ENCODE data around the gene HMGXB3. TPM values are rescaled to one million over a fixed set of nuclear protein-coding genes. Genes with fewer than 3 reads are reported as not detected.

The HMGXB3 gene
- total and polyA plus RNA-seq, 2 experiments from 2014 or later, result 16.7 to 51.0 TPM

GRCh38 chr5:149999359-149999758 lies 1.2 kb upstream of the HMGXB3 start:
- Histone ChIP-seq H3K9me3 (ENCODE audit: low read depth) (no peaks in the 10 kb centered on the region), H3K4me1 (ENCODE audit: low read depth) (peaks cover 4% of the 10 kb centered on the region), H3K36me3 (no peaks in the 10 kb centered on the region), H3K27ac (peak overlapping the region; percentile 91), H3K4me3 (peak overlapping the region; percentile 80), H3K27me3 (no peaks in the 10 kb centered on the region)
- TF ChIP-seq, protein P1, sequence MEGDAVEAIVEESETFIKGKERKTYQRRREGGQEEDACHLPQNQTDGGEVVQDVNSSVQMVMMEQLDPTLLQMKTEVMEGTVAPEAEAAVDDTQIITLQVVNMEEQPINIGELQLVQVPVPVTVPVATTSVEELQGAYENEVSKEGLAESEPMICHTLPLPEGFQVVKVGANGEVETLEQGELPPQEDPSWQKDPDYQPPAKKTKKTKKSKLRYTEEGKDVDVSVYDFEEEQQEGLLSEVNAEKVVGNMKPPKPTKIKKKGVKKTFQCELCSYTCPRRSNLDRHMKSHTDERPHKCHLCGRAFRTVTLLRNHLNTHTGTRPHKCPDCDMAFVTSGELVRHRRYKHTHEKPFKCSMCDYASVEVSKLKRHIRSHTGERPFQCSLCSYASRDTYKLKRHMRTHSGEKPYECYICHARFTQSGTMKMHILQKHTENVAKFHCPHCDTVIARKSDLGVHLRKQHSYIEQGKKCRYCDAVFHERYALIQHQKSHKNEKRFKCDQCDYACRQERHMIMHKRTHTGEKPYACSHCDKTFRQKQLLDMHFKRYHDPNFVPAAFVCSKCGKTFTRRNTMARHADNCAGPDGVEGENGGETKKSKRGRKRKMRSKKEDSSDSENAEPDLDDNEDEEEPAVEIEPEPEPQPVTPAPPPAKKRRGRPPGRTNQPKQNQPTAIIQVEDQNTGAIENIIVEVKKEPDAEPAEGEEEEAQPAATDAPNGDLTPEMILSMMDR (IDR thresholded peaks at IDR 0.05; ENCODE audit: low read depth, low read length), result no peak
- no peak for DNase-seq (ENCODE audit: low read depth in 1 of 2, low spot score in 1 of 2)

GRCh38 chr5:149999866-150000255 lies 678 bp upstream of the HMGXB3 start:
- Histone ChIP-seq H3K4me3 (peak overlapping the region; percentile 80), H3K9me3 (ENCODE audit: low read depth) (no peaks in the 10 kb centered on the region), H3K27ac (peak overlapping the region; percentile 91), H3K4me1 (ENCODE audit: low read depth) (peaks cover 4% of the 10 kb centered on the region), H3K36me3 (peaks cover 2% of the 10 kb centered on the region), H3K27me3 (no peaks in the 10 kb centered on the region)
- TF ChIP-seq, protein P1 (IDR thresholded peaks at IDR 0.05; ENCODE audit: low read depth, low read length), result no peak
- no peak for DNase-seq (ENCODE audit: low read depth in 1 of 2, low spot score in 1 of 2)

GRCh38 chr5:150000990-150001659 lies 586 bp downstream of the HMGXB3 start:
- Histone ChIP-seq H3K4me3 (peak overlapping the region; percentile 80), H3K9me3 (ENCODE audit: low read depth) (no peaks in the 10 kb centered on the region), H3K36me3 (peaks cover 5% of the 10 kb centered on the region), H3K27me3 (no peaks in the 10 kb centered on the region), H3K4me1 (ENCODE audit: low read depth) (peaks cover 4% of the 10 kb centered on the region), H3K27ac (peak overlapping the region; percentile 91)
- DNase-seq (ENCODE audit: low read depth in 1 of 2, low spot score in 1 of 2), result peak; percentile 37 to 55
- TF ChIP-seq, protein P1 (IDR thresholded peaks at IDR 0.05; ENCODE audit: low read depth, low read length), result no peak

GRCh38 chr5:150001660-150002486 lies 1.3 kb downstream of the HMGXB3 start:
- H3K4me3 ChIP-seq, result peak overlapping the region; percentile 80
- TF ChIP-seq, protein P1 (IDR thresholded peaks at IDR 0.05; ENCODE audit: low read depth, low read length), result peak; percentile 69
- no peak overlapping the region for H3K27ac ChIP-seq
- DNase-seq (ENCODE audit: low read depth in 1 of 2, low spot score in 1 of 2), result peak; percentile 63 to 83
- peaks cover 4% of the 10 kb centered on the region for H3K4me1 ChIP-seq (ENCODE audit: low read depth)
- no peaks in the 10 kb centered on the region for H3K9me3 ChIP-seq (ENCODE audit: low read depth)
- H3K36me3 ChIP-seq, result peaks cover 5% of the 10 kb centered on the region
- H3K27me3 ChIP-seq, result no peaks in the 10 kb centered on the region

DNA sequence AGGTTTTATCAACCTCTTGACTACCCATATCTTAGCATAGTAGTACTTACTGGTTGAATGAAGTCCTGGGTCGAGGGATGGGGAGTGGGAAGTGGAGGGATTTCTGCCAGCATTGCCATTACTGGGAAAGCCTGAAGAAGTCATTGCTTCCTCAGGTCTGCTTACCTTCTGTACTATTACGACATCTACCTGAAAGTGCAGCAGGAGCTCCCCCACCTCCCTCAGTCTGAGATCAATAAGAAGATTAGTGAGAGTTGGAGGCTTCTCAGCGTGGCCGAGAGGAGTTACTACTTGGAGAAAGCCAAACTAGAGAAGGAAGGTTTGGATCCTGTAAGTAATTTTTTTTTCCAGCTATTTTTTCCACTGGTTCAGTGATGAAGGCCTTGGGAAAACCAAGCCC lies 5.8 kb downstream of the HMGXB3 start:
- H3K27me3 ChIP-seq, result no peaks in the 10 kb centered on the region
- no peak overlapping the region for H3K27ac ChIP-seq
- no peak overlapping the region for H3K4me3 ChIP-seq
- TF ChIP-seq, protein P1 (IDR thresholded peaks at IDR 0.05; ENCODE audit: low read depth, low read length), result no peak
- no peaks in the 10 kb centered on the region for H3K9me3 ChIP-seq (ENCODE audit: low read depth)
- peaks cover 4% of the 10 kb centered on the region for H3K4me1 ChIP-seq (ENCODE audit: low read depth)
- H3K36me3 ChIP-seq, result peaks cover 30% of the 10 kb centered on the region
- DNase-seq (ENCODE audit: low read depth in 1 of 2, low spot score in 1 of 2), result no peak
